Activated CD8-positive, alpha-beta T cell treated with anti-CD3 and anti-CD28 coated beads, Interleukin-2, amount 10 ng/mL, durations not matched to agents 7 days and 5 days (primary cell): Measurements from ENCODE around the gene KCNJ9. TPM values are rescaled to one million over a fixed set of nuclear protein-coding genes. Genes with fewer than 3 reads are reported as not detected.
A peak's percentile ranks its signal among the peaks of the same experiment; 100 is the strongest.
"Not testable (repeated sequence)": the region's sequence is repeated elsewhere in the genome, so short reads cannot be mapped to it uniquely, and the experiment has no call there.

Experiments
- ATAC-seq: fragments of 150-1000 bp; cut with Tn5 transposase; one replicate; pipeline ENCODE4 v1.10.0; 2021; ENCODE audit warnings: moderate library complexity
- CTCF ChIA-PET: fragments of 350-600 bp; sonication (Branson Sonifier 250); formaldehyde crosslinking; loops from one replicate; lab custom pipeline; 2021; ENCODE audit warnings: antibody characterized with exemption; lab: Charles Lee
- POLR2A ChIA-PET: fragments of 350-600 bp; sonication (Branson Sonifier 250); formaldehyde crosslinking; loops from one replicate; lab custom pipeline; 2021; ENCODE audit warnings: antibody characterized with exemption; lab: Charles Lee
- DNase-seq: peaks from one replicate; pipeline ENCODE4 v3.0.0-alpha.2; 2020
- H3K27ac Mint-ChIP-seq: one replicate; pipeline ENCODE4 v1.8.0; 2021; ENCODE audit warnings: mild to moderate bottlenecking, mixed read lengths
- H3K27me3 Mint-ChIP-seq: one replicate; pipeline ENCODE4 v1.8.0; 2021; ENCODE audit warnings: low read depth, mixed read lengths
- H3K36me3 Mint-ChIP-seq: one replicate; pipeline ENCODE4 v1.8.0; 2021; ENCODE audit warnings: low read depth, mixed read lengths
- H3K4me1 Mint-ChIP-seq: one replicate; pipeline ENCODE4 v1.8.0; 2021; ENCODE audit warnings: low read depth, mixed read lengths
- H3K4me3 Mint-ChIP-seq: one replicate; pipeline ENCODE4 v1.8.0; 2021; ENCODE audit warnings: mild to moderate bottlenecking, mixed read lengths
- H3K9me3 Mint-ChIP-seq: one replicate; pipeline ENCODE4 v1.8.0; 2022; ENCODE audit warnings: mixed read lengths; ENCODE audit not compliant: insufficient read depth
- total RNA-seq, 2 experiments: library from RNA; stranded (reverse); gene quantifications; one replicate each; pipeline ENCODE4 v1.2.3, GENCODE V29; 2021

KCNJ9 gene
- total RNA-seq, 2 experiments from 2014 or later: not detected

- POLR2A ChIA-PET: no interaction called here
- peaks cover 5% of the 10 kb centered on the region for H3K27me3 Mint-ChIP-seq
Measured at GRCh38 chr1:160105155-160105554, 23.8 kb downstream of the KCNJ9 start.

GRCh38 chr1:160107512-160107911, 26.2 kb downstream of the KCNJ9 start:
- Mint-ChIP-seq H3K4me3 (no peak overlapping the region), H3K9me3 (no peaks in the 10 kb centered on the region), H3K27me3 (peaks cover 5% of the 10 kb centered on the region), H3K36me3 (no peaks in the 10 kb centered on the region), H3K4me1 (peaks cover 8% of the 10 kb centered on the region), H3K27ac (no peak overlapping the region)
- ChIA-PET CTCF (interaction anchor here (1.3 to 2.5 kb wide), 6 partner anchors 22 to 184 kb away, joined by 3 to 20 read pairs (median 6); no protein-coding TSS in a partner anchor), POLR2A (no interaction called here)
- ATAC-seq (no peak), DNase-seq (no peak)

More at GRCh38 chr1:160105155-160105554, 23.8 kb downstream of the KCNJ9 start:
- DNase-seq (no peak), ATAC-seq (no peak)
- Mint-ChIP-seq H3K9me3 (no peaks in the 10 kb centered on the region), H3K4me3 (no peak overlapping the region), H3K36me3 (no peaks in the 10 kb centered on the region), H3K4me1 (peaks cover 23% of the 10 kb centered on the region), H3K27ac (no peak overlapping the region)
- CTCF ChIA-PET: interaction anchor here (1.1 to 7.3 kb wide), 10 partner anchors 13 to 272 kb away, joined by 3 to 109 read pairs (median 8); partner anchors contain the start of gene KCNJ9

- DNase-seq (peak; percentile 60), ATAC-seq (no peak)
- Mint-ChIP-seq H3K4me3 (no peak overlapping the region), H3K27me3 (peaks cover 5% of the 10 kb centered on the region), H3K4me1 (no peaks in the 10 kb centered on the region), H3K36me3 (no peaks in the 10 kb centered on the region), H3K27ac (no peak overlapping the region), H3K9me3 (no peaks in the 10 kb centered on the region)
- CTCF ChIA-PET: interaction anchor here (0.7 to 2.5 kb wide), 14 partner anchors 8 to 268 kb away, joined by 3 to 20 read pairs (median 4); partner anchors contain the start of gene IGSF8
- POLR2A ChIA-PET: interaction anchor here (0.6 to 0.8 kb wide), 2 partner anchors 225 to 420 kb away, joined by 3 read pairs; no protein-coding TSS in a partner anchor
Measured at GRCh38 chr1:160108888-160109662, 27.7 kb downstream of the KCNJ9 start.

GRCh38 chr1:160109686-160110085, 28.3 kb downstream of the KCNJ9 start:
- H3K9me3 Mint-ChIP-seq: no peaks in the 10 kb centered on the region
- no peaks in the 10 kb centered on the region for H3K4me1 Mint-ChIP-seq
- H3K36me3 Mint-ChIP-seq: no peaks in the 10 kb centered on the region
- CTCF ChIA-PET: interaction anchor here (0.7 to 2.5 kb wide), 8 partner anchors 9 to 267 kb away, joined by 3 to 20 read pairs (median 4); partner anchors contain the start of gene IGSF8
- DNase-seq (no peak), ATAC-seq (no peak)
- H3K4me3 Mint-ChIP-seq: no peak overlapping the region
- POLR2A ChIA-PET: interaction anchor here (0.6 kb wide), 1 partner anchor 224 kb away, joined by 3 read pairs; no protein-coding TSS in a partner anchor
- no peak overlapping the region for H3K27ac Mint-ChIP-seq
- H3K27me3 Mint-ChIP-seq: peaks cover 8% of the 10 kb centered on the region

- ATAC-seq, POLR2A ChIA-PET, H3K4me1 Mint-ChIP-seq, H3K27ac Mint-ChIP-seq, H3K27me3 Mint-ChIP-seq, H3K36me3 Mint-ChIP-seq, H3K9me3 Mint-ChIP-seq, DNase-seq, H3K4me3 Mint-ChIP-seq: not testable (repeated sequence)
- CTCF ChIA-PET: interaction anchor here (1.3 to 2.1 kb wide), 2 partner anchors 10 to 140 kb away, joined by 3 to 4 read pairs; no protein-coding TSS in a partner anchor
Measured at GRCh38 chr1:160111462-160111861, 30.1 kb downstream of the KCNJ9 start.

- POLR2A ChIA-PET: no interaction called here
- H3K27ac Mint-ChIP-seq: no peak overlapping the region
- no peaks in the 10 kb centered on the region for H3K9me3 Mint-ChIP-seq
- no peaks in the 10 kb centered on the region for H3K4me1 Mint-ChIP-seq
- H3K27me3 Mint-ChIP-seq: peaks cover 10% of the 10 kb centered on the region
- no peak for ATAC-seq
- DNase-seq: no peak
- CTCF ChIA-PET: interaction anchor here (1.1 to 1.3 kb wide), 2 partner anchors 9 to 11 kb away, joined by 3 read pairs; no protein-coding TSS in a partner anchor
- no peak overlapping the region for H3K4me3 Mint-ChIP-seq
- H3K36me3 Mint-ChIP-seq: no peaks in the 10 kb centered on the region
Measured at GRCh38 chr1:160112357-160112756, 31.0 kb downstream of the KCNJ9 start.

GRCh38 chr1:160113407-160113806, 32.1 kb downstream of the KCNJ9 start:
- POLR2A ChIA-PET: no interaction called here
- no peaks in the 10 kb centered on the region for H3K36me3 Mint-ChIP-seq
- no peak overlapping the region for H3K27ac Mint-ChIP-seq
- peaks cover 13% of the 10 kb centered on the region for H3K27me3 Mint-ChIP-seq
- ATAC-seq (no peak), DNase-seq (no peak)
- H3K9me3 Mint-ChIP-seq: no peaks in the 10 kb centered on the region
- CTCF ChIA-PET: no interaction called here
- H3K4me1 Mint-ChIP-seq: no peaks in the 10 kb centered on the region
- H3K4me3 Mint-ChIP-seq: no peak overlapping the region

GRCh38 chr1:160114085-160114484, 32.7 kb downstream of the KCNJ9 start:
- H3K27me3 Mint-ChIP-seq: peaks cover 16% of the 10 kb centered on the region
- H3K36me3 Mint-ChIP-seq: no peaks in the 10 kb centered on the region
- H3K9me3 Mint-ChIP-seq: no peaks in the 10 kb centered on the region
- no peak for ATAC-seq
- CTCF ChIA-PET: interaction anchor here (1.0 to 1.1 kb wide), 2 partner anchors 10 to 36 kb away, joined by 3 read pairs; no protein-coding TSS in a partner anchor
- no peaks in the 10 kb centered on the region for H3K4me1 Mint-ChIP-seq
- no peak overlapping the region for H3K27ac Mint-ChIP-seq
- POLR2A ChIA-PET: no interaction called here
- DNase-seq: no peak
- no peak overlapping the region for H3K4me3 Mint-ChIP-seq

- ATAC-seq: no peak
- H3K27ac Mint-ChIP-seq: no peak within 1 kb of the TSS
- no peaks in the 10 kb centered on the region for H3K9me3 Mint-ChIP-seq
- CTCF ChIA-PET: no interaction called here
- DNase-seq: no peak
- POLR2A ChIA-PET: no interaction called here
- H3K36me3 Mint-ChIP-seq: no peaks in the 10 kb centered on the region
- H3K4me3 Mint-ChIP-seq: no peak within 1 kb of the TSS
- H3K4me1 Mint-ChIP-seq: no peaks in the 10 kb centered on the region
- peaks cover 16% of the 10 kb centered on the region for H3K27me3 Mint-ChIP-seq
Measured at GRCh38 chr1:160115545-160116282, 34.4 kb downstream of the KCNJ9 start, which contains the start of gene ATP1A2. TSS of gene ATP1A2 (plus strand) at chr1:160115759. CDS start at chr1:160115862, 103 bp downstream.

- Mint-ChIP-seq H3K36me3 (no peaks in the 10 kb centered on the region), H3K4me3 (no peak overlapping the region), H3K27me3 (peaks cover 16% of the 10 kb centered on the region), H3K9me3 (no peaks in the 10 kb centered on the region), H3K4me1 (no peaks in the 10 kb centered on the region), H3K27ac (no peak overlapping the region)
- DNase-seq (no peak), ATAC-seq (no peak)
- ChIA-PET POLR2A (interaction anchor here (0.6 kb wide), 1 partner anchor 19 kb away, joined by 3 read pairs; no protein-coding TSS in a partner anchor), CTCF (interaction anchor here (0.8 kb wide), 1 partner anchor 15 kb away, joined by 3 read pairs; no protein-coding TSS in a partner anchor)
Measured at GRCh38 chr1:160116283-160117147, 35.2 kb downstream of the KCNJ9 start.

GRCh38 chr1:160117300-160117699, 36.0 kb downstream of the KCNJ9 start:
- no peak for ATAC-seq
- no peak for DNase-seq
- no peaks in the 10 kb centered on the region for H3K9me3 Mint-ChIP-seq
- no peak overlapping the region for H3K27ac Mint-ChIP-seq
- CTCF ChIA-PET: interaction anchor here (0.8 to 1.2 kb wide), 2 partner anchors 16 to 129 kb away, joined by 3 to 4 read pairs; no protein-coding TSS in a partner anchor
- H3K4me3 Mint-ChIP-seq: no peak overlapping the region
- H3K27me3 Mint-ChIP-seq: peaks cover 16% of the 10 kb centered on the region
- H3K36me3 Mint-ChIP-seq: no peaks in the 10 kb centered on the region
- POLR2A ChIA-PET: no interaction called here
- H3K4me1 Mint-ChIP-seq: no peaks in the 10 kb centered on the region
